GM15510 (cell line): ENCODE results near the gene TMEM233.

ENCODE experiments used
- POLR2A ChIP-seq: IDR thresholded peaks from 3 replicates; pipeline ENCODE4 v1.6.1; 2011; ENCODE audit warnings: borderline replicate concordance; ENCODE audit not compliant: insufficient read length; ENCODE audit errors: extremely low read depth

TMEM233 gene

DNA sequence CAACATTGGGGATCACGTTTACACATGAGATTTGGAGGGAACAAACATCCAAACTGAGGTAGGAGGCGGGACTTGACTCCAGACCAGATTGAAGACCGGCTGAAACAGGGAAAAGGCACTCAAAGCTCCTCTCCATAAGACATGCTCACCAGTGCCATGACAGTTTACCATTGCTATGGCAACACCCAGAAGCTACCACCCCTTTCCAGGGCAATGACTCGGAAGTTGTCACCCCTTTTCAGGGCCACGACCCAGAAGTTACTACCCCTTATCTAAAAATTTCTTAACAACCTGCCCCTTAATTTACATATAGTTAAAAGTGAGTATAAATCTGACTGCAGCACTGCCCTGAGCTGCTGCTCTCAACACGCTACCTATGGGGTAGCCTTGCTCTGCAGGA, 34.1 kb downstream of the TMEM233 start:
- no peak for TF ChIP-seq POLR2A

DNA sequence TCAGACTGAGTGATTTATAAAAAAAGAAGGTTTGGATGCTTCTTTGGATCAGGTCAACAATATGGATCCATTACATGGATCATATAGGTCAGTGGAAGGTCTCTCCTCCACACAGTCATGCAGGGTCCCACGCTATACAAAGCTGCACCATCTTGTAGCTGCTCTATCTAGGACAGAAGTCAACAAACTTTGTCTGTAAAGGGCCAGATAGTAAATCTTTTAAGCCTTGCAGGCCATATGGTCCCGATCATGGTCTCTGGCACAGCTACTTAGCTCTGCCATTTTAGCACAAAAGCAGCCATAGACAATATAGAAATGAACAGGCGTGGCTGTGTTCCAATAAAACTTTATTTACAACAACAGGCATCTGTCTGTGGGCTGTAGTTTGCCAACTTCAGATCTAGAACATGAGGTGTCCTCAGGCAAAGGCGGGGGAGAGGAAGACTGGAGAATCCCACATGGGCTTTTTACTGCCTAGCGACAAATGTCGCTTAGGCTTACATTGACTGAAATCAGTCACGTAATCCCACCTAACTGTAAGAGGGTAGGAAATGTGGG, 36.7 kb downstream of the TMEM233 start:
- no peak for TF ChIP-seq POLR2A

DNA sequence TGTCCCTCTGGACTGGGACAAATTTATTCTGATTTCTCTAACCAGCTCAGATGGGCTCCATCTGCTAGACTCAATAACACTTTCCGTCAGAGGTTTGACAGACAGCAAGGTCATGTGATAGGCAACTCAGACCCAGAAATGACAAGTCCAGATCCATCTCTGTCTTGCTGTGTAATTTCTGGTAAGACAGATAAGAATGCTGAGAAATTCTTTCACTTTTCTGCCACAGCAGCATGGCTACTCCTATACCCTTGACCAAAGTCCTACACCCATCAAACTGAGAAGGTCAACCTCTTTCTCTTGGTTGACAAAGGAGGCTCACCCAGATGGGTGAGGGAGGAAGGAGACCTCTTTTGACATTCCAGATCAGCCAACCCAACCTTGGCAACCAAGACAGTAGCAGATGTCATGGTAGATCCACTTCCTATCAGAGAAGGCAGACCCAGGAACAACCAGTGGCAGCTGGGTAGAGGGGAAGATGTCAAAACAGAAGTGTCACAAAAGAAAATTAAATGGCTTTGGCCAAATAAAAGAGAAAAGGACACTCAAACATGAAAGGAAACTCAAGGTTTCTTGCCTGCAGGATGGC, 37.5 kb downstream of the TMEM233 start:
- TF ChIP-seq POLR2A: no peak

GRCh38 chr12:119631930-119632678, 38.5 kb downstream of the TMEM233 start:
- TF ChIP-seq POLR2A: no peak

DNA sequence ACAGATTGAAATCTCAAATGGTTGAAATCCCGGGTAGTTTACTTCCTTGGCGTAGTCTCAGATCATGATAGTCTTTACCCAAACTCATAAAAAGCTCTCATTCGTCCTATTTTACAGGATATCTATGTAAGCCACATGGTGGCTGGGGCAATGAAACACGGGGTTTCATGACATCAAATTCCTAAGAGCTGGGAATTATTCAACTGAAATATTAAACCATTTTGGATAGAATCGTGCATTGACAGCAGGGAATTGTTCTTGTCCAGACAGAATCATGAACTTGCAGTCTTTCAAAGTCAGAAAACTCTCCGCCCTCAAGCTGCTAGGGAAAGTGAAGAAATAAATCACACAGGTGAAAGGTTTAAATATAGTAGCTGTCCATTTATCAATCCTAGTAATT, 41.2 kb downstream of the TMEM233 start:
- no peak for TF ChIP-seq POLR2A

GRCh38 chr12:119642986-119643385, 49.4 kb downstream of the TMEM233 start:
- TF ChIP-seq POLR2A: no peak

DNA sequence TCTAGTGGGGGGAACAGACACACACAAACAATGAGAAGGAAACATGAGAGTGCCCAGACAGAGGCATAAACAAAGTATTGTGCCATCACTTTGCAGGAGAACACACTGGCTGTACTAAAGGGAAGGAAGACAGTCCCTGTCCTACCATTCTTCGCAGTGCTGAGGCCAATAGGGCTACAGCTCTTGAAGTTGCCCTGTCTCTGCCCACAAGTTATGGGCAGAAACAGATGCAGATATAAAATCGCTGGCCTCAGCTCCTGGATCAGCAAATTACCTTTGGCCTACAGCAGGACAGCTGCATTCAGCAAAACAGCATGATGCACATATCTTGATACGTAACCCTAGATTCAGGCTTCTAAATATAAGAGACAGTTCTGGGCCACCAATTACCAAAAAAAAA, 51.4 kb downstream of the TMEM233 start:
- no peak for TF ChIP-seq POLR2A

GRCh38 chr12:119645535-119646059, 52.0 kb downstream of the TMEM233 start:
- TF ChIP-seq POLR2A: no peak

DNA sequence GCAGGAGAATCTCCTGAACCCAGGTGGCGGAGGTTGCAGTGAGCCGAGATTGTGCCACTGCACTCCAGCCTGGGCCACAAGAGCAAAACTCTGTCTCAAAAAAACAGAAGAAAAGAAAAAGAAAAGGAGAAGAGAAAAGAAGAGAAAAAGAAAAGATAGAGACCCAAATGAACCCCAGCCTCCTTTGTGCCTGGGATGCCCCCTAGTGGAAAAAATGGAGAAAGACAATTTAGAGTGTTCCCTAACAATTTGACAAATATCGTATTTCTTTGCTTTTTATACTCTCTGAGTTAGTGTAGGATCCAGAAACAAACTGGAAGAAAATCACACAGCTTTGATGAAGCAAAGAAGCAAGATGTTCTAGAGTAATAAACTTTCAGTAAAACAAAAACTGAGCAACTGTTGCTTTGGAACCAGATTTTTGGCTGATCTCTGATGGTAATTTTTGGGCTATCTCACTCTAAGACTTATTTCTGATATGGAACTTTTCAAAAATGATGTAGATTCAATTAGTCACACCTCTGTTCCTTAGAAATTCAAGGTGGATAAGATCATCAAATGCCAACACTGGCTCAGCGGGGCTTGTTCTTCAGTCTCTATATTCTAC, 55.7 kb downstream of the TMEM233 start:
- TF ChIP-seq POLR2A: no peak

- no peak for TF ChIP-seq POLR2A
Observed at GRCh38 chr12:119652665-119653064, 59.1 kb downstream of the TMEM233 start.

GRCh38 chr12:119659289-119659897, 65.8 kb downstream of the TMEM233 start:
- no peak for TF ChIP-seq POLR2A

DNA sequence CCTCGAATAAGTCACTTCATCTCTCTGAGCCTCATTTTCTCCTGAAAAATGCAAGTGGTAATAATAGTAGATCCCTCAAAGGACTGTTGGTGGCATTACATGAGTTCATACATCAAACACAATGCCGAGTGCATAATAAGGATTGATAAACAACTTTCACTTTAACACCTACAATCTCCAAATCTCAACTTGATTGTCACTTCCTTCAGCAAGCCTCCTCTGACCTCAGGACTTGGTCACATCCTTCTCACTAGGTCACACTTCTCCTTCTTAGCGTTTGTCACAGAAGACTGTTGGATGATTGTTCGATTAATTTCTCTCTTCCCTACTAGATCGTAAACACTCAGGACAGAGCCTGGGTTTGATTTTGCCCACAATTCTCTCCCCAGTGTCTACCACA, 66.5 kb downstream of the TMEM233 start:
- TF ChIP-seq POLR2A: no peak

GRCh38 chr12:119661882-119662281, 68.3 kb downstream of the TMEM233 start:
- no peak for TF ChIP-seq POLR2A

DNA sequence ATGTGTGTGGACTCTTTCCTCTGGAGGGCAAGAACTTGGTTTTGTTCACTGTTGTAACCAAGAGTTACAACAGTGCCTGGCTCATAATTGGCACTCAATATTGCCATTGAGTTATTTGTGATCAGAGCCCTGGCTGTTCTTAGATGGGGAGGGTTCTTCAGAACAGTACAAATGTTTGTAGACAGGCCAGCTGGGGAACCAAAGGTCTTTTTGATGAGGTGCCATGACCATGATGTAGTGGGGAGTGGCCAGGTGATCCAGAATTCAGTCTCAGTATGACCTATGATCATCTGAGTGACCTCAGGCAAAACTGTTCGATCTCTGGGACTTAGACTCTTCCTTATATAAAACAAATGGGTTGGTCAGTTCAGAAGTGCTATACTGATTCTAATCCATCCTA, 71.1 kb downstream of the TMEM233 start:
- no peak for TF ChIP-seq POLR2A
